Naive thymus-derived CD4-positive, alpha-beta T cell (primary cell): ENCODE data around the gene FNBP1L. TPM values are rescaled to one million over a fixed set of nuclear protein-coding genes. Genes with fewer than 3 reads are reported as not detected.
A peak's percentile ranks its signal among the peaks of the same experiment; 100 is the strongest.

ENCODE experiments used
- ATAC-seq: fragments of 150-1000 bp; cut with Tn5 transposase; 2 replicates; pipeline ENCODE4 v1.10.0; 2021; ENCODE audit warnings: mild to moderate bottlenecking, moderate library complexity
- CTCF ChIA-PET: fragments of 350-600 bp; sonication (Branson Sonifier 250); formaldehyde crosslinking; loops from one replicate; lab custom pipeline; 2021; ENCODE audit warnings: antibody characterized with exemption; lab: Charles Lee
- POLR2A ChIA-PET: fragments of 350-600 bp; sonication (Branson Sonifier 250); formaldehyde crosslinking; loops from one replicate; lab custom pipeline; 2021; ENCODE audit warnings: antibody characterized with exemption, inconsistent platforms; lab: Charles Lee
- DNase-seq, 9 donors: peaks; one replicate each; pipeline versions ENCODE4 v3.0.0 to v3.0.0-alpha.2; 2020 to 2022; ENCODE audit warnings: mixed read lengths in 1 of 9
- H3K27ac ChIP-seq: one replicate; pipeline ENCODE4 v1.7.0; 2013; ENCODE audit warnings: mild to moderate bottlenecking, low read depth, low read length, moderate library complexity
- H3K27me3 ChIP-seq, 2 donors: one replicate each; pipeline ENCODE4 v1.7.0; 2013; ENCODE audit warnings: low read length in 2 of 2, mild to moderate bottlenecking in 2 of 2, moderate library complexity in 2 of 2; ENCODE audit not compliant: control insufficient read depth in 2 of 2, insufficient read depth in 2 of 2
- H3K36me3 ChIP-seq, 3 experiments: 1 replicate in 2 of 3; 2 replicates in 1 of 3; pipeline ENCODE4 v1.7.0; 2013; ENCODE audit warnings: low read length in 3 of 3, mild to moderate bottlenecking in 3 of 3, moderate library complexity in 1 of 3; ENCODE audit not compliant: insufficient read depth in 3 of 3, control insufficient read depth in 2 of 3
- H3K4me1 ChIP-seq, 2 donors: one replicate each; pipeline ENCODE4 v1.7.0; 2013; ENCODE audit warnings: low read length in 2 of 2, mild to moderate bottlenecking in 2 of 2, moderate library complexity in 1 of 2; ENCODE audit not compliant: control insufficient read depth in 2 of 2, insufficient read depth in 2 of 2
- H3K4me3 ChIP-seq: 2 replicates; pipeline ENCODE4 v1.7.0; 2013; ENCODE audit warnings: mild to moderate bottlenecking, low read length
- H3K9me3 ChIP-seq, 3 experiments: 1 replicate in 2 of 3; 2 replicates in 1 of 3; pipeline ENCODE4 v1.7.0; 2013; ENCODE audit warnings: low read length in 3 of 3; ENCODE audit not compliant: control insufficient read depth in 2 of 3
- H3K27ac Mint-ChIP-seq, 9 donors: one replicate each; pipeline ENCODE4 v1.8.0; 2020 to 2022; ENCODE audit warnings: mixed read lengths in 9 of 9, mild to moderate bottlenecking in 8 of 9, moderate library complexity in 5 of 9, inconsistent platforms in 2 of 9
- H3K27me3 Mint-ChIP-seq, 5 donors: one replicate each; pipeline ENCODE4 v1.8.0; 2021 to 2022; ENCODE audit warnings: mixed read lengths in 5 of 5, mild to moderate bottlenecking in 1 of 5
- H3K36me3 Mint-ChIP-seq, 5 donors: one replicate each; pipeline ENCODE4 v1.8.0; 2020 to 2022; ENCODE audit warnings: mixed read lengths in 5 of 5, mild to moderate bottlenecking in 3 of 5, inconsistent platforms in 1 of 5
- H3K4me1 Mint-ChIP-seq, 7 donors: one replicate each; pipeline ENCODE4 v1.8.0; 2020 to 2022; ENCODE audit warnings: mixed read lengths in 7 of 7, mild to moderate bottlenecking in 3 of 7, inconsistent platforms in 1 of 7
- H3K4me3 Mint-ChIP-seq, 10 donors: one replicate each; pipeline ENCODE4 v1.8.0; 2020 to 2022; ENCODE audit warnings: mild to moderate bottlenecking in 10 of 10, mixed read lengths in 10 of 10, moderate library complexity in 6 of 10, inconsistent platforms in 2 of 10
- H3K9me3 Mint-ChIP-seq, 11 donors: one replicate each; pipeline ENCODE4 v1.8.0; 2020 to 2022; ENCODE audit warnings: mixed read lengths in 11 of 11, mild to moderate bottlenecking in 4 of 11, inconsistent platforms in 1 of 11, moderate library complexity in 1 of 11
- intact Hi-C, 2 donors: fragments of 100-400 bp; cut with micrococcal nuclease; formaldehyde crosslinking; loops; one replicate each; pipeline ENCODE4 v1.15.1; 2023
- polyA plus RNA-seq, 2 donors: library from polyadenylated mRNA; unstranded; fragments of 300-500 nt; fragmentation: Illumina TruSeq; gene quantifications; one replicate each; pipeline ENCODE4 v1.2.3, GENCODE V29; 2021
- total RNA-seq, 6 experiments: library from RNA in 5 of 6; stranded (reverse) in 5 of 6; gene quantifications; 1 replicate in 5 of 6; 2 replicates in 1 of 6; pipeline ENCODE4 v1.2.3 and lab custom pipeline; 2021 to 2026

FNBP1L gene
- total and polyA plus RNA-seq, 7 experiments from 2014 or later: 0.07 to 2.6 (median 1.1) TPM

- intact Hi-C loops: loop anchor here in 1 of 2 donors (10.0 kb wide), 1 partner anchor 181 kb away; no protein-coding TSS in a partner anchor
- Mint-ChIP-seq H3K27ac (no peak overlapping the region), H3K4me3 (no peak overlapping the region), H3K4me1 (no peaks in the 10 kb centered on the region), H3K36me3 (no peaks in the 10 kb centered on the region), H3K9me3 (peaks cover 0 to 2% (median 0%) of the 10 kb centered on the region in 11 donors), H3K27me3 (peaks cover 0 to 29% (median 0%) of the 10 kb centered on the region in 5 donors)
- POLR2A ChIA-PET: interaction anchor here (0.6 kb wide), 1 partner anchor 22 kb away, joined by 3 read pairs; no protein-coding TSS in a partner anchor
- ATAC-seq: no peak
- no peak for DNase-seq
- CTCF ChIA-PET: interaction anchor here (1.0 kb wide), 1 partner anchor 417 kb away, joined by 3 read pairs; no protein-coding TSS in a partner anchor
- Histone ChIP-seq H3K27me3 (no peaks in the 10 kb centered on the region), H3K27ac (no peak overlapping the region), H3K36me3 (no peaks in the 10 kb centered on the region), H3K4me3 (no peak overlapping the region), H3K4me1 (no peaks in the 10 kb centered on the region), H3K9me3 (no peaks in the 10 kb centered on the region)
These were observed 13.8 kb upstream of the FNBP1L start for GRCh38 chr1:93434088-93434487.

GRCh38 chr1:93434987-93435386 lies 12.9 kb upstream of the FNBP1L start:
- H3K36me3 ChIP-seq: no peaks in the 10 kb centered on the region
- Mint-ChIP-seq H3K27me3 (peaks cover 0 to 31% (median 4%) of the 10 kb centered on the region in 5 donors), H3K4me1 (no peaks in the 10 kb centered on the region), H3K4me3 (no peak overlapping the region), H3K9me3 (peaks cover 0 to 2% (median 0%) of the 10 kb centered on the region in 11 donors), H3K27ac (no peak overlapping the region), H3K36me3 (no peaks in the 10 kb centered on the region)
- no peak for ATAC-seq
- no peak overlapping the region for H3K27ac ChIP-seq
- no peaks in the 10 kb centered on the region for H3K9me3 ChIP-seq
- H3K4me3 ChIP-seq: no peak overlapping the region
- ChIA-PET POLR2A (no interaction called here), CTCF (no interaction called here)
- DNase-seq: no peak
- intact Hi-C loops: loop anchor here (5.0 to 10.0 kb wide), 2 partner anchors 180 to 353 kb away; no protein-coding TSS in a partner anchor
- H3K4me1 ChIP-seq: no peaks in the 10 kb centered on the region
- H3K27me3 ChIP-seq: no peaks in the 10 kb centered on the region

GRCh38 chr1:93435443-93435842 lies 12.5 kb upstream of the FNBP1L start:
- peaks cover 0 to 1% of the 10 kb centered on the region in 2 donors for H3K27me3 ChIP-seq
- ATAC-seq (no peak), DNase-seq (no peak)
- no peaks in the 10 kb centered on the region for H3K4me1 ChIP-seq
- H3K27me3 Mint-ChIP-seq: peaks cover 0 to 31% (median 6%) of the 10 kb centered on the region in 5 donors
- no peaks in the 10 kb centered on the region for H3K36me3 ChIP-seq
- ChIA-PET CTCF (no interaction called here), POLR2A (no interaction called here)
- no peak overlapping the region for H3K4me3 Mint-ChIP-seq
- H3K27ac ChIP-seq: no peak overlapping the region
- intact Hi-C loops: loop anchor here (5.0 to 10.0 kb wide), 2 partner anchors 179 to 353 kb away; no protein-coding TSS in a partner anchor
- H3K9me3 ChIP-seq: no peaks in the 10 kb centered on the region
- H3K27ac Mint-ChIP-seq: no peak overlapping the region
- H3K36me3 Mint-ChIP-seq: no peaks in the 10 kb centered on the region
- H3K4me1 Mint-ChIP-seq: no peaks in the 10 kb centered on the region
- peaks cover 0 to 2% (median 0%) of the 10 kb centered on the region in 11 donors for H3K9me3 Mint-ChIP-seq
- no peak overlapping the region for H3K4me3 ChIP-seq

GRCh38 chr1:93436496-93436895 lies 11.4 kb upstream of the FNBP1L start:
- Histone ChIP-seq H3K4me1 (no peaks in the 10 kb centered on the region), H3K4me3 (no peak overlapping the region), H3K9me3 (no peaks in the 10 kb centered on the region), H3K27ac (no peak overlapping the region), H3K36me3 (no peaks in the 10 kb centered on the region), H3K27me3 (peaks cover 0 to 4% of the 10 kb centered on the region in 2 donors)
- ChIA-PET POLR2A (no interaction called here), CTCF (interaction anchor here (0.8 to 1.0 kb wide), 2 partner anchors 190 to 377 kb away, joined by 3 to 4 read pairs; no protein-coding TSS in a partner anchor)
- H3K27ac Mint-ChIP-seq: no peak overlapping the region
- ATAC-seq (no peak), DNase-seq (no peak)
- peaks cover 0 to 2% (median 0%) of the 10 kb centered on the region in 11 donors for H3K9me3 Mint-ChIP-seq
- peaks cover 0 to 31% (median 7%) of the 10 kb centered on the region in 5 donors for H3K27me3 Mint-ChIP-seq
- H3K36me3 Mint-ChIP-seq: no peaks in the 10 kb centered on the region
- no peak overlapping the region for H3K4me3 Mint-ChIP-seq
- no peaks in the 10 kb centered on the region for H3K4me1 Mint-ChIP-seq
- intact Hi-C loops: loop anchor here (5.0 to 10.0 kb wide), 2 partner anchors 178 to 354 kb away; no protein-coding TSS in a partner anchor

- Mint-ChIP-seq H3K4me3 (no peak overlapping the region), H3K4me1 (peaks cover 0 to 2% (median 0%) of the 10 kb centered on the region in 7 donors), H3K9me3 (no peaks in the 10 kb centered on the region), H3K36me3 (no peaks in the 10 kb centered on the region), H3K27ac (no peak overlapping the region), H3K27me3 (peaks cover 0 to 35% (median 7%) of the 10 kb centered on the region in 5 donors)
- intact Hi-C loops: loop anchor here (1.0 to 10.0 kb wide), 13 partner anchors 9 to 1025 kb away; partner anchors contain the start of gene GCLM (in 1 of the 2)
- Histone ChIP-seq H3K9me3 (no peaks in the 10 kb centered on the region), H3K36me3 (no peaks in the 10 kb centered on the region), H3K4me3 (no peak overlapping the region), H3K4me1 (no peaks in the 10 kb centered on the region), H3K27ac (no peak overlapping the region), H3K27me3 (peaks cover 0 to 4% of the 10 kb centered on the region in 2 donors)
- ChIA-PET CTCF (no interaction called here), POLR2A (no interaction called here)
- ATAC-seq (peak; percentile 61), DNase-seq (peak in 5 of 9 donors; percentile 24 to 48 (median 27))
These were observed 9.8 kb upstream of the FNBP1L start for GRCh38 chr1:93437976-93438605.

GRCh38 chr1:93438716-93439115 lies 9.2 kb upstream of the FNBP1L start:
- no peak overlapping the region for H3K4me3 Mint-ChIP-seq
- CTCF ChIA-PET: no interaction called here
- peaks cover 0 to 2% (median 0%) of the 10 kb centered on the region in 7 donors for H3K4me1 Mint-ChIP-seq
- no peaks in the 10 kb centered on the region for H3K9me3 Mint-ChIP-seq
- no peak for ATAC-seq
- H3K27ac Mint-ChIP-seq: no peak overlapping the region
- no peaks in the 10 kb centered on the region for H3K36me3 ChIP-seq
- intact Hi-C loops: loop anchor here (1.0 to 10.0 kb wide), 13 partner anchors 9 to 1025 kb away; partner anchors contain the start of gene GCLM (in 1 of the 2)
- H3K36me3 Mint-ChIP-seq: no peaks in the 10 kb centered on the region
- POLR2A ChIA-PET: no interaction called here
- no peaks in the 10 kb centered on the region for H3K4me1 ChIP-seq
- no peaks in the 10 kb centered on the region for H3K9me3 ChIP-seq
- peaks cover 4 to 38% (median 7%) of the 10 kb centered on the region in 5 donors for H3K27me3 Mint-ChIP-seq
- H3K27ac ChIP-seq: no peak overlapping the region
- H3K4me3 ChIP-seq: no peak overlapping the region
- DNase-seq: no peak
- H3K27me3 ChIP-seq: peaks cover 0 to 4% of the 10 kb centered on the region in 2 donors
